Activated T-helper 2 cell treated with anti-CD3 and anti-CD28 coated beads, Interferon-gamma antibody, Interleukin-2, Interleukin-4, amounts not matched to agents 10 μg/mL and 5 μg/mL and 100 μg/mL, durations not matched to agents 14 hours and 24 hours and 36 hours (primary cell): ENCODE results near the gene GCM1. TPM values are rescaled to one million over a fixed set of nuclear protein-coding genes. Genes with fewer than 3 reads are reported as not detected.
"Not testable (repeated sequence)": the region's sequence is repeated elsewhere in the genome, so short reads cannot be mapped to it uniquely, and the experiment has no call there.

Experiments used
- DNase-seq: peaks from one replicate; pipeline ENCODE4 v3.0.0; 2021; ENCODE audit warnings: low spot score
- H3K27ac Mint-ChIP-seq: one replicate; pipeline ENCODE4 v1.8.0; 2021; ENCODE audit warnings: mixed read lengths
- H3K27me3 Mint-ChIP-seq: one replicate; pipeline ENCODE4 v1.8.0; 2021; ENCODE audit warnings: low read depth, mixed read lengths
- H3K36me3 Mint-ChIP-seq: one replicate; pipeline ENCODE4 v1.8.0; 2021; ENCODE audit warnings: low read depth, mixed read lengths
- H3K4me1 Mint-ChIP-seq: one replicate; pipeline ENCODE4 v1.8.0; 2021; ENCODE audit warnings: low read depth, mixed read lengths
- H3K4me3 Mint-ChIP-seq: one replicate; pipeline ENCODE4 v1.8.0; 2021; ENCODE audit warnings: low read depth, mild to moderate bottlenecking, moderate library complexity, mixed read lengths
- H3K9me3 Mint-ChIP-seq: one replicate; pipeline ENCODE4 v1.8.0; 2021; ENCODE audit warnings: mixed read lengths
- intact Hi-C: fragments of 100-400 bp; cut with micrococcal nuclease; formaldehyde crosslinking; loops from one replicate; pipeline ENCODE4 v1.15.1; 2023
- total RNA-seq: library from RNA; stranded (reverse); gene quantifications from 2 replicates; pipeline ENCODE4 v1.2.3, GENCODE V29; 2022

The GCM1 gene
- total RNA-seq, 1 donor from 2014 or later: not detected

- no peaks in the 10 kb centered on the region for H3K36me3 Mint-ChIP-seq
- H3K4me1 Mint-ChIP-seq: no peaks in the 10 kb centered on the region
Observed at GRCh38 chr6:53168516-53169267, 20.1 kb upstream of the GCM1 start.

GRCh38 chr6:53165293-53165692, 16.7 kb upstream of the GCM1 start:
- Mint-ChIP-seq H3K27me3 (peaks cover 3% of the 10 kb centered on the region), H3K27ac (no peak overlapping the region), H3K4me3 (no peak overlapping the region), H3K9me3 (no peaks in the 10 kb centered on the region), H3K4me1 (peaks cover 7% of the 10 kb centered on the region), H3K36me3 (no peaks in the 10 kb centered on the region)
- intact Hi-C loops: no loop called here
- DNase-seq: no peak

More at GRCh38 chr6:53168516-53169267, 20.1 kb upstream of the GCM1 start:
- Mint-ChIP-seq H3K27ac (no peak overlapping the region), H3K9me3 (no peaks in the 10 kb centered on the region), H3K4me3 (no peak overlapping the region), H3K27me3 (no peaks in the 10 kb centered on the region)
- intact Hi-C loops: no loop called here
- DNase-seq: no peak

- H3K4me1 Mint-ChIP-seq: peaks cover 7% of the 10 kb centered on the region
- no peak overlapping the region for H3K27ac Mint-ChIP-seq
- intact Hi-C loops: no loop called here
- H3K36me3 Mint-ChIP-seq: no peaks in the 10 kb centered on the region
- peaks cover 3% of the 10 kb centered on the region for H3K27me3 Mint-ChIP-seq
- H3K9me3 Mint-ChIP-seq: no peaks in the 10 kb centered on the region
- no peak overlapping the region for H3K4me3 Mint-ChIP-seq
- DNase-seq: no peak
Observed at GRCh38 chr6:53162606-53163005, 14.0 kb upstream of the GCM1 start.

- intact Hi-C loops: no loop called here
- peaks cover 7% of the 10 kb centered on the region for H3K4me1 Mint-ChIP-seq
- peaks cover 3% of the 10 kb centered on the region for H3K27me3 Mint-ChIP-seq
- DNase-seq: no peak
- no peaks in the 10 kb centered on the region for H3K36me3 Mint-ChIP-seq
- H3K27ac Mint-ChIP-seq: no peak overlapping the region
- H3K9me3 Mint-ChIP-seq: no peaks in the 10 kb centered on the region
- H3K4me3 Mint-ChIP-seq: no peak overlapping the region
Observed at GRCh38 chr6:53161481-53162009, 12.9 kb upstream of the GCM1 start.

- H3K27ac Mint-ChIP-seq: no peak overlapping the region
- H3K27me3 Mint-ChIP-seq: peaks cover 3% of the 10 kb centered on the region
- no peak overlapping the region for H3K4me3 Mint-ChIP-seq
Observed at GRCh38 chr6:53159558-53159957, 10.9 kb upstream of the GCM1 start.

GRCh38 chr6:53158076-53158475, 9.4 kb upstream of the GCM1 start:
- H3K9me3 Mint-ChIP-seq, intact Hi-C loops, H3K27ac Mint-ChIP-seq, H3K4me1 Mint-ChIP-seq, H3K4me3 Mint-ChIP-seq, DNase-seq, H3K36me3 Mint-ChIP-seq, H3K27me3 Mint-ChIP-seq: not testable (repeated sequence)

More at GRCh38 chr6:53159558-53159957, 10.9 kb upstream of the GCM1 start:
- intact Hi-C loops: no loop called here
- H3K9me3 Mint-ChIP-seq: no peaks in the 10 kb centered on the region
- no peak for DNase-seq
- peaks cover 7% of the 10 kb centered on the region for H3K4me1 Mint-ChIP-seq
- no peaks in the 10 kb centered on the region for H3K36me3 Mint-ChIP-seq

- H3K4me3 Mint-ChIP-seq: not testable (repeated sequence)
Observed at GRCh38 chr6:53155279-53155678, 6.6 kb upstream of the GCM1 start.

GRCh38 chr6:53154794-53155193, 6.2 kb upstream of the GCM1 start:
- H3K9me3 Mint-ChIP-seq: no peaks in the 10 kb centered on the region
- no peak overlapping the region for H3K27ac Mint-ChIP-seq
- H3K27me3 Mint-ChIP-seq: no peaks in the 10 kb centered on the region
- H3K36me3 Mint-ChIP-seq: no peaks in the 10 kb centered on the region
- intact Hi-C loops: no loop called here
- H3K4me3 Mint-ChIP-seq: no peak overlapping the region
- DNase-seq: no peak
- H3K4me1 Mint-ChIP-seq: no peaks in the 10 kb centered on the region

More at GRCh38 chr6:53155279-53155678, 6.6 kb upstream of the GCM1 start:
- H3K4me1 Mint-ChIP-seq, H3K27me3 Mint-ChIP-seq, intact Hi-C loops, H3K9me3 Mint-ChIP-seq, DNase-seq, H3K27ac Mint-ChIP-seq, H3K36me3 Mint-ChIP-seq: not testable (repeated sequence)

GRCh38 chr6:53154071-53154470, 5.4 kb upstream of the GCM1 start:
- H3K4me1 Mint-ChIP-seq: no peaks in the 10 kb centered on the region
- no peak overlapping the region for H3K27ac Mint-ChIP-seq
- no peak for DNase-seq
- no peak overlapping the region for H3K4me3 Mint-ChIP-seq
- H3K36me3 Mint-ChIP-seq: no peaks in the 10 kb centered on the region
- H3K27me3 Mint-ChIP-seq: no peaks in the 10 kb centered on the region
- no peaks in the 10 kb centered on the region for H3K9me3 Mint-ChIP-seq
- intact Hi-C loops: no loop called here

- H3K9me3 Mint-ChIP-seq: no peaks in the 10 kb centered on the region
Observed at GRCh38 chr6:53152576-53152975, 3.9 kb upstream of the GCM1 start.

GRCh38 chr6:53151676-53152075, 3.0 kb upstream of the GCM1 start:
- Mint-ChIP-seq H3K4me3 (no peak overlapping the region), H3K27ac (no peak overlapping the region), H3K4me1 (no peaks in the 10 kb centered on the region), H3K36me3 (no peaks in the 10 kb centered on the region), H3K27me3 (peaks cover 2% of the 10 kb centered on the region), H3K9me3 (no peaks in the 10 kb centered on the region)
- no peak for DNase-seq
- intact Hi-C loops: no loop called here

More at GRCh38 chr6:53152576-53152975, 3.9 kb upstream of the GCM1 start:
- peaks cover 2% of the 10 kb centered on the region for H3K27me3 Mint-ChIP-seq
- intact Hi-C loops: no loop called here
- no peaks in the 10 kb centered on the region for H3K4me1 Mint-ChIP-seq
- no peak overlapping the region for H3K27ac Mint-ChIP-seq
- H3K4me3 Mint-ChIP-seq: no peak overlapping the region
- no peaks in the 10 kb centered on the region for H3K36me3 Mint-ChIP-seq
- no peak for DNase-seq

- Mint-ChIP-seq H3K36me3 (no peaks in the 10 kb centered on the region), H3K4me1 (no peaks in the 10 kb centered on the region), H3K4me3 (no peak overlapping the region), H3K27ac (no peak overlapping the region), H3K9me3 (no peaks in the 10 kb centered on the region), H3K27me3 (peaks cover 14% of the 10 kb centered on the region)
- intact Hi-C loops: no loop called here
- no peak for DNase-seq
Observed at GRCh38 chr6:53144802-53145201, 3.8 kb downstream of the GCM1 start.

- peaks cover 13% of the 10 kb centered on the region for H3K27me3 Mint-ChIP-seq
- H3K4me3 Mint-ChIP-seq: no peak overlapping the region
- no peaks in the 10 kb centered on the region for H3K9me3 Mint-ChIP-seq
- no peak for DNase-seq
- no peaks in the 10 kb centered on the region for H3K4me1 Mint-ChIP-seq
- intact Hi-C loops: no loop called here
- no peaks in the 10 kb centered on the region for H3K36me3 Mint-ChIP-seq
- no peak overlapping the region for H3K27ac Mint-ChIP-seq
Observed at GRCh38 chr6:53143710-53144109, 4.9 kb downstream of the GCM1 start.
